ENCODE measurements around the gene SLC6A19.
A peak's percentile ranks its signal among the peaks of the same experiment; 100 is the strongest.

SLC6A19 gene

DNA sequence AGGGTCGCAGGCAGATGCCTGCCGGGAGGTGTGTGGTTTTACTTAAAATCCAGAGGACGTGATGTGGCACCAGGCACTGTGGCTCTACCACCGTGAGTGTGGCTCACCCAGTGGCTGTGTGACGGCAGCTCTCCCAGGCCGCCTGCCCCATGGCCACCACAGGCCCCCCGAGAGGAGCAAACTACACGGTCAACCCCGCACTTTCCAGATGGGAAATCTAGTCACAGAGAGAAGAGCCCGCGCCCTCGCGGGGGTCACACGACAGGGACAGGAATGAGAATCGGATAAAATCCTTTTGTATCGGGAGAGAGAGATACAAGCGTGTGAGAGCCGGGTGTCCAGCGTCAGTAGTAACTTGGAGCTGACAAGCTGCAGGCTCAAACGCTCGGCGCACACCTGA is 69.0 kb downstream of the SLC6A19 start:
- no peak overlapping the region for H2BK15ac ChIP-seq (ENCODE audit: low read depth, poor library complexity, severe bottlenecking)
- H3K23ac ChIP-seq (ENCODE audit: low read length in 2 of 2): no peak overlapping the region
- no peaks in the 10 kb centered on the region for H3K4me1 ChIP-seq (ENCODE audit: control insufficient read depth, insufficient read depth, low read depth, low read length)
- H4K91ac ChIP-seq (ENCODE audit: low read length): no peak overlapping the region
- H3K79me1 ChIP-seq (replicated peaks; ENCODE audit: low read length, poor library complexity, severe bottlenecking): no peaks in the 10 kb centered on the region
- no peak for DNase-seq
- no peak overlapping the region for H3K4me3 ChIP-seq (ENCODE audit: insufficient read depth in 1 of 2, low read depth in 1 of 2, low read length in 2 of 2)
- WGBS: 96% methylated on average over 22 of the region's 22 CpGs
- H3K18ac ChIP-seq (ENCODE audit: low read depth in 1 of 2, low read length in 2 of 2): no peak overlapping the region
- no peak overlapping the region for H2AK5ac ChIP-seq (ENCODE audit: low read length, severe bottlenecking)
- H2BK5ac ChIP-seq (ENCODE audit: low read depth, low read length, poor library complexity, severe bottlenecking): no peak overlapping the region
- no peak overlapping the region for H2BK12ac ChIP-seq (ENCODE audit: low read length in 2 of 2)
- peaks cover 0 to 2% of the 10 kb centered on the region in 2 experiments for H3K27me3 ChIP-seq (ENCODE audit: control insufficient read depth in 1 of 2, insufficient read depth in 1 of 2, low read length in 2 of 2)
- no peak overlapping the region for H2AFZ ChIP-seq (ENCODE audit: low read depth, low read length)
- no peaks in the 10 kb centered on the region for H3K36me3 ChIP-seq (ENCODE audit: control insufficient read depth in 1 of 2, insufficient read depth in 2 of 2, low read depth in 1 of 2, low read length in 2 of 2)
- H3K4me2 ChIP-seq (ENCODE audit: low read length, poor library complexity, severe bottlenecking): no peak overlapping the region
- no peak overlapping the region for H2BK120ac ChIP-seq (ENCODE audit: low read depth, low read length)
- H3K9me3 ChIP-seq (ENCODE audit: control insufficient read depth, low read length): no peaks in the 10 kb centered on the region
- H3K14ac ChIP-seq (ENCODE audit: low read length in 2 of 2): no peak overlapping the region
- H4K8ac ChIP-seq (ENCODE audit: low read length): no peak overlapping the region
- no peak overlapping the region for H3K9ac ChIP-seq (ENCODE audit: low read length)
- H3K4ac ChIP-seq (ENCODE audit: low read depth in 1 of 2, low read length in 2 of 2): no peak overlapping the region
- no peak overlapping the region for H3K27ac ChIP-seq (ENCODE audit: low read length, poor library complexity, severe bottlenecking)

DNA sequence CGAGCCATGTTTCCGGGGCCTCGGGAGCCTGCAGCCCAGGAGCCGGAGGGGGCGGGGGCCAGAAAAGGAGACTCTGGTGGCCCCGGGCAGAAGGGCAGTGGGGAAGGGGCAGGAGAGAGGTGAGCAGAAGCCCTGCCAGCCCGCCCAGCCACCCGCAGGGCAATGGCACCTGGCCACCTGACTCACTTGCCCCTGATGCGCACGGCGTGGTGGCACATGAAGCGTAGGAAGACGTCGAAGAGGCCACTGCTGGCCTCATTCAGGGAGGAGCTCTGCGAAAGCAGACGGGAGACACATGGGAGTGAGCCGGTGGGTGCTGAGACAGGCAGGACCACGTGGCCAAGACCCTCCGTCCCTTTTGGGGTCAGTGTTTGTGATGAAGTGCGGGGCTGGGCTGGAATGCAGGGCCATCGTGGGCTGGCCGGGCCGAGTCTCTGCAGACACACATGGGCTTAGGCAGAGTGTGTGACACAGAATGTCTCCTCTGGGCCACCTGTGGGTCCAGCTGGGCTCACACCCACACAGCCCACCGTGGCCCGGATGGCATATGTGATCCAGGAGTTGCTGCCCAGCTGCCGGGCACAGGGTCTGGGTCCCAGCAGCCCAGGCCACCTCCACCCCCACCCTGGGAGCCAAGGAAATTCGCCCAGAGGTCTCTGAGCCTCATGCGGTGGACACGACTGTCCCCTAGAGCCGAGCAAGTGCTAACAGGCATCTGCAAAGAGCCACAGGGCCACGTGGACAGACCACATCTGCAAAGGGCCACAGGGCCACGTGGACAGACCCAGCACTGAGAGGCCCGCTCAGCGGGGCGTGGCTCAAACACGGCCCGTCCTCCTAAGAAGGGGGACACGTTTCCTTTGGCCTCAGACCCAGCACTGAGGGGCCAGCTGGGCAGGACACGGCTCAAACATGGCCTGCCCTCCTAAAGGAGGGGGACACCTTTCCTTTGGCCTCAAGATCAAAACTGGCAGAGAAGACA is 69.8 kb downstream of the SLC6A19 start:
- no peak overlapping the region for H4K8ac ChIP-seq (ENCODE audit: low read length)
- H2BK5ac ChIP-seq (ENCODE audit: low read depth, low read length, poor library complexity, severe bottlenecking): no peak overlapping the region
- no peak for DNase-seq
- H3K27me3 ChIP-seq (ENCODE audit: control insufficient read depth in 1 of 2, insufficient read depth in 1 of 2, low read length in 2 of 2): peaks cover 0 to 2% of the 10 kb centered on the region in 2 experiments
- H2AK5ac ChIP-seq (ENCODE audit: low read length, severe bottlenecking): no peak overlapping the region
- no peaks in the 10 kb centered on the region for H3K9me3 ChIP-seq (ENCODE audit: control insufficient read depth, low read length)
- H3K18ac ChIP-seq (ENCODE audit: low read depth in 1 of 2, low read length in 2 of 2): no peak overlapping the region
- H3K14ac ChIP-seq (ENCODE audit: low read length in 2 of 2): peak overlapping the region in 1 of 2 experiments; percentile 48
- H2BK12ac ChIP-seq (ENCODE audit: low read length in 2 of 2): no peak overlapping the region
- H2BK120ac ChIP-seq (ENCODE audit: low read depth, low read length): no peak overlapping the region
- H3K4me3 ChIP-seq (ENCODE audit: insufficient read depth in 1 of 2, low read depth in 1 of 2, low read length in 2 of 2): peak overlapping the region in 1 of 2 experiments; percentile 24
- H3K36me3 ChIP-seq (ENCODE audit: control insufficient read depth in 1 of 2, insufficient read depth in 2 of 2, low read depth in 1 of 2, low read length in 2 of 2): no peaks in the 10 kb centered on the region
- no peak overlapping the region for H3K4ac ChIP-seq (ENCODE audit: low read depth in 1 of 2, low read length in 2 of 2)
- 90% methylated on average over 39 of the region's 39 CpGs for WGBS
- no peak overlapping the region for H4K91ac ChIP-seq (ENCODE audit: low read length)
- no peaks in the 10 kb centered on the region for H3K4me1 ChIP-seq (ENCODE audit: control insufficient read depth, insufficient read depth, low read depth, low read length)
- H2AFZ ChIP-seq (ENCODE audit: low read depth, low read length): peak overlapping the region; percentile 42
- no peak overlapping the region for H3K9ac ChIP-seq (ENCODE audit: low read length)
- H2BK15ac ChIP-seq (ENCODE audit: low read depth, poor library complexity, severe bottlenecking): no peak overlapping the region
- no peak overlapping the region for H3K4me2 ChIP-seq (ENCODE audit: low read length, poor library complexity, severe bottlenecking)
- no peak overlapping the region for H3K27ac ChIP-seq (ENCODE audit: low read length, poor library complexity, severe bottlenecking)
- H3K23ac ChIP-seq (ENCODE audit: low read length in 2 of 2): no peak overlapping the region
- no peaks in the 10 kb centered on the region for H3K79me1 ChIP-seq (replicated peaks; ENCODE audit: low read length, poor library complexity, severe bottlenecking)

DNA sequence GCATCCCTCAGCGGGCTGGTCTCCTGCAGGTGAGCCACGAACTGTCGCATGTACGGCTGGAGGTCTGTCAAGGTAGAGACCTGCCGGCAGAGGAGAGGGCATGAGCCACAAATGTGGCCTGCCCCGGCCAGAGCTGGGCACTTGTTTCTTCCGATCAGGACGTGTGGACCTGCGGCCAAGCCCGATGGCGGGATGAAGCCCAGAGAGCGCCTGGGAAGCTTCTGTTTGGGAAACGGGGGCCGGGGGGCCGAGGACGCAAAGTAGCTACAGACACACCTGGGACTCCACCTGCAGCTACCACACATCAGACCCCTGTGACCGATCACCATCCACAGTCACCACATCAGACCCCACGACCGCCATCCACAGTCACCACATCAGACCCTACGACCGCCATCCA is 70.8 kb downstream of the SLC6A19 start:
- Histone ChIP-seq H3K4me2 (ENCODE audit: low read length, poor library complexity, severe bottlenecking) (no peak overlapping the region), H2AK5ac (ENCODE audit: low read length, severe bottlenecking) (no peak overlapping the region), H2BK120ac (ENCODE audit: low read depth, low read length) (no peak overlapping the region), H3K36me3 (ENCODE audit: control insufficient read depth in 1 of 2, insufficient read depth in 2 of 2, low read depth in 1 of 2, low read length in 2 of 2) (no peaks in the 10 kb centered on the region), H3K27me3 (ENCODE audit: control insufficient read depth in 1 of 2, insufficient read depth in 1 of 2, low read length in 2 of 2) (peaks cover 0 to 2% of the 10 kb centered on the region in 2 experiments), H3K9ac (ENCODE audit: low read length) (no peak overlapping the region), H3K9me3 (ENCODE audit: control insufficient read depth, low read length) (no peaks in the 10 kb centered on the region), H4K8ac (ENCODE audit: low read length) (no peak overlapping the region), H3K79me1 (replicated peaks; ENCODE audit: low read length, poor library complexity, severe bottlenecking) (no peaks in the 10 kb centered on the region), H3K14ac (ENCODE audit: low read length in 2 of 2) (no peak overlapping the region), H2BK5ac (ENCODE audit: low read depth, low read length, poor library complexity, severe bottlenecking) (no peak overlapping the region), H4K91ac (ENCODE audit: low read length) (no peak overlapping the region), H2BK15ac (ENCODE audit: low read depth, poor library complexity, severe bottlenecking) (no peak overlapping the region), H3K4me1 (ENCODE audit: control insufficient read depth, insufficient read depth, low read depth, low read length) (no peaks in the 10 kb centered on the region), H2AFZ (ENCODE audit: low read depth, low read length) (no peak overlapping the region), H3K27ac (ENCODE audit: low read length, poor library complexity, severe bottlenecking) (no peak overlapping the region), H3K23ac (ENCODE audit: low read length in 2 of 2) (no peak overlapping the region), H3K18ac (ENCODE audit: low read depth in 1 of 2, low read length in 2 of 2) (no peak overlapping the region), H3K4ac (ENCODE audit: low read depth in 1 of 2, low read length in 2 of 2) (no peak overlapping the region), H2BK12ac (ENCODE audit: low read length in 2 of 2) (no peak overlapping the region), H3K4me3 (ENCODE audit: insufficient read depth in 1 of 2, low read depth in 1 of 2, low read length in 2 of 2) (no peak overlapping the region)
- 95% methylated on average over 10 of the region's 21 CpGs for WGBS
- DNase-seq: no peak

DNA sequence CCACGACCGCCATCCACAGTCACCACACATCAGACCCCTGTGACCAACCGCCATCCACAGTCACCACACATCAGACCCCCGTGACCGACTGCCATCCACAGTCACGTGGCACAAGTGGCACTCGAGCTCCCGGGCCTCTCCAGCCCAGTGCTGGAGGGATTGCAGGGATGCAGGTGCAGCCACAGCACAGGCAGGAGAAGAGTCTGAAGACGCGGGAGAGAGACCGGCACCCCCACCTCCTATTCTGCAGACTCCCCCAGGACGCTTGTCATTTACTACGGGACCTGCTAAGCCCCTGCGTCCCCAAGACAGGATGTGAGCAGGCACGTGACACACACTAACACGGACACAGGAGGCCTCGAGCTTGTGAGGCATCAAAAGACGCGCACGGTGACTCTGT is 72.3 kb downstream of the SLC6A19 start:
- Histone ChIP-seq H3K23ac (ENCODE audit: low read length in 2 of 2) (no peak overlapping the region), H2AFZ (ENCODE audit: low read depth, low read length) (no peak overlapping the region), H3K4me1 (ENCODE audit: control insufficient read depth, insufficient read depth, low read depth, low read length) (no peaks in the 10 kb centered on the region), H3K4ac (ENCODE audit: low read depth in 1 of 2, low read length in 2 of 2) (no peak overlapping the region), H3K9me3 (ENCODE audit: control insufficient read depth, low read length) (peaks cover 4% of the 10 kb centered on the region), H3K4me2 (ENCODE audit: low read length, poor library complexity, severe bottlenecking) (no peak overlapping the region), H2BK120ac (ENCODE audit: low read depth, low read length) (no peak overlapping the region), H2AK5ac (ENCODE audit: low read length, severe bottlenecking) (no peak overlapping the region), H3K27me3 (ENCODE audit: control insufficient read depth in 1 of 2, insufficient read depth in 1 of 2, low read length in 2 of 2) (no peaks in the 10 kb centered on the region), H2BK15ac (ENCODE audit: low read depth, poor library complexity, severe bottlenecking) (no peak overlapping the region), H4K8ac (ENCODE audit: low read length) (no peak overlapping the region), H2BK5ac (ENCODE audit: low read depth, low read length, poor library complexity, severe bottlenecking) (no peak overlapping the region), H3K4me3 (ENCODE audit: insufficient read depth in 1 of 2, low read depth in 1 of 2, low read length in 2 of 2) (no peak overlapping the region), H3K27ac (ENCODE audit: low read length, poor library complexity, severe bottlenecking) (no peak overlapping the region), H3K79me1 (replicated peaks; ENCODE audit: low read length, poor library complexity, severe bottlenecking) (no peaks in the 10 kb centered on the region), H3K9ac (ENCODE audit: low read length) (no peak overlapping the region), H3K18ac (ENCODE audit: low read depth in 1 of 2, low read length in 2 of 2) (no peak overlapping the region), H3K14ac (ENCODE audit: low read length in 2 of 2) (no peak overlapping the region), H2BK12ac (ENCODE audit: low read length in 2 of 2) (no peak overlapping the region), H3K36me3 (ENCODE audit: control insufficient read depth in 1 of 2, insufficient read depth in 2 of 2, low read depth in 1 of 2, low read length in 2 of 2) (no peaks in the 10 kb centered on the region), H4K91ac (ENCODE audit: low read length) (no peak overlapping the region)
- 91% methylated on average over 17 of the region's 20 CpGs for WGBS
- no peak for DNase-seq

Measured in mesenchymal stem cell (in vitro differentiated cells and primary cell).